Endodermal cell (in vitro differentiated cells): Measurements from ENCODE around the gene GSTT2. TPM values are rescaled to one million over a fixed set of nuclear protein-coding genes. Genes with fewer than 3 reads are reported as not detected.

Experiments
- DNase-seq: peaks from one replicate; pipeline ENCODE4 v3.0.0-alpha.2; 2017
- H3K27ac ChIP-seq: 2 replicates; pipeline ENCODE4 v1.5.1; 2013; ENCODE audit warnings: mild to moderate bottlenecking, low read depth, low read length, moderate library complexity
- H3K27me3 ChIP-seq: 2 replicates; pipeline ENCODE4 v1.6.1; 2013; ENCODE audit warnings: mild to moderate bottlenecking, low read length, moderate library complexity; ENCODE audit not compliant: insufficient read depth, control insufficient read depth, poor library complexity, severe bottlenecking
- H3K36me3 ChIP-seq: 2 replicates; pipeline ENCODE4 v1.7.0; 2013; ENCODE audit warnings: mild to moderate bottlenecking, low read length, moderate library complexity; ENCODE audit not compliant: control insufficient read depth, insufficient read depth
- H3K4me1 ChIP-seq: one replicate; pipeline ENCODE4 v1.7.0; 2013; ENCODE audit warnings: low read length; ENCODE audit not compliant: control insufficient read depth, insufficient read depth
- H3K4me3 ChIP-seq: 2 replicates; pipeline ENCODE4 v1.5.1; 2013; ENCODE audit warnings: mild to moderate bottlenecking, low read length, moderate library complexity
- H3K9ac ChIP-seq: 2 replicates; pipeline ENCODE4 v1.6.1; 2013; ENCODE audit warnings: mild to moderate bottlenecking, low read length, moderate library complexity; ENCODE audit not compliant: poor library complexity, severe bottlenecking; ENCODE audit errors: extremely low read depth
- H3K9me3 ChIP-seq: 2 replicates; pipeline ENCODE4 v1.6.1; 2013; ENCODE audit warnings: mild to moderate bottlenecking, low read length, moderate library complexity; ENCODE audit not compliant: control insufficient read depth
- H3K27ac Mint-ChIP-seq: 2 replicates; pipeline ENCODE4 v1.8.0; 2020; ENCODE audit warnings: mixed read lengths
- H3K27me3 Mint-ChIP-seq: 2 replicates; pipeline ENCODE4 v1.8.0; 2021; ENCODE audit warnings: mild to moderate bottlenecking, mixed read lengths; ENCODE audit not compliant: insufficient read depth
- H3K36me3 Mint-ChIP-seq: 2 replicates; pipeline ENCODE4 v1.8.0; 2020; ENCODE audit warnings: low read depth, mixed read lengths
- H3K4me1 Mint-ChIP-seq: 2 replicates; pipeline ENCODE4 v1.8.0; 2020; ENCODE audit warnings: mixed read lengths
- H3K4me3 Mint-ChIP-seq: 2 replicates; pipeline ENCODE4 v1.8.0; 2020; ENCODE audit warnings: mild to moderate bottlenecking, moderate library complexity, mixed read lengths
- H3K9me3 Mint-ChIP-seq: 2 replicates; pipeline ENCODE4 v1.8.0; 2020; ENCODE audit warnings: mild to moderate bottlenecking, mixed read lengths
- total RNA-seq, 2 donors: library from RNA; stranded (reverse); fragmentation: NEBNext Ultra II Directional in 1 of 2; extraction: Animal tissue kit (Norgen Biotek cat#: 25700) in 1 of 2; gene quantifications; 2 replicates in 1 of 2; 3 replicates in 1 of 2; pipeline ENCODE4 v1.2.1, GENCODE V29; 2021
- TF ChIP-seq, protein P1 (sequence below): fragments of 200-600 bp; sonication (generic); conservative IDR thresholded peaks from 2 replicates; pipeline ENCODE4 v1.5.0; 2021; ENCODE audit warnings: antibody characterized with exemption, mild to moderate bottlenecking

GSTT2 gene
- total RNA-seq, 2 donors from 2014 or later: 0.51 to 3.7 TPM

DNA sequence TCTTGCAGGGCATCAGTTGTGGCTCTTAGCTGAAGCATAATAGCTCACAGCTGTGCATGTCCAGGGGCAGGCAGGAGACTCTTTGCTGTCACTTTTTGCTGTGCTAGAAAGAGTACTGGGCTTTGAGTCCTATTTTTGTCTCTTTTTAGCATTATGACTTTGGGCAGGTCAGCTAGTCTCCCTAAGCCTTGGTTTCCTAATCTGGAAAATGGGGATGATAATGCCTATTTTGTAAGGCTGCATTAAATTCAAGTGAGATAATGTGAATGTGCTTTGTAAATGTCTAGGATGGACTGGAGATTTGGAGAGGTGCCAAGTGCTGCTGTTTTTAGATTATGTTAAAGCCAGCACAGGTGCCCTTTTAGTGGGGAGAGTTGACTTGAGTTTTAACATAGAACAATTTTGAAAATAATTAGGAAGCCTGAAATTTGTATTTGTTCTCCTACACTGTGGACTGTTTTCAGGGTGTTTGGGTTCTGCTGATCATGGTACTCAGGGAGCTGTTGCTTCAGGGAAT lies 50.3 kb downstream of the GSTT2 start:
- peak; percentile 13 for DNase-seq
- Histone ChIP-seq H3K4me3 (no peak overlapping the region), H3K36me3 (no peaks in the 10 kb centered on the region), H3K27ac (no peak overlapping the region), H3K27me3 (no peaks in the 10 kb centered on the region), H3K4me1 (no peaks in the 10 kb centered on the region), H3K9ac (no peak overlapping the region), H3K9me3 (no peaks in the 10 kb centered on the region)
- no peaks in the 10 kb centered on the region for H3K27me3 Mint-ChIP-seq
- H3K4me1 Mint-ChIP-seq: peaks cover 13% of the 10 kb centered on the region
- no peak overlapping the region for H3K27ac Mint-ChIP-seq
- H3K4me3 Mint-ChIP-seq: no peak overlapping the region
- TF ChIP-seq, protein P1, sequence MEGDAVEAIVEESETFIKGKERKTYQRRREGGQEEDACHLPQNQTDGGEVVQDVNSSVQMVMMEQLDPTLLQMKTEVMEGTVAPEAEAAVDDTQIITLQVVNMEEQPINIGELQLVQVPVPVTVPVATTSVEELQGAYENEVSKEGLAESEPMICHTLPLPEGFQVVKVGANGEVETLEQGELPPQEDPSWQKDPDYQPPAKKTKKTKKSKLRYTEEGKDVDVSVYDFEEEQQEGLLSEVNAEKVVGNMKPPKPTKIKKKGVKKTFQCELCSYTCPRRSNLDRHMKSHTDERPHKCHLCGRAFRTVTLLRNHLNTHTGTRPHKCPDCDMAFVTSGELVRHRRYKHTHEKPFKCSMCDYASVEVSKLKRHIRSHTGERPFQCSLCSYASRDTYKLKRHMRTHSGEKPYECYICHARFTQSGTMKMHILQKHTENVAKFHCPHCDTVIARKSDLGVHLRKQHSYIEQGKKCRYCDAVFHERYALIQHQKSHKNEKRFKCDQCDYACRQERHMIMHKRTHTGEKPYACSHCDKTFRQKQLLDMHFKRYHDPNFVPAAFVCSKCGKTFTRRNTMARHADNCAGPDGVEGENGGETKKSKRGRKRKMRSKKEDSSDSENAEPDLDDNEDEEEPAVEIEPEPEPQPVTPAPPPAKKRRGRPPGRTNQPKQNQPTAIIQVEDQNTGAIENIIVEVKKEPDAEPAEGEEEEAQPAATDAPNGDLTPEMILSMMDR: no peak
- H3K36me3 Mint-ChIP-seq: no peaks in the 10 kb centered on the region
- H3K9me3 Mint-ChIP-seq: no peaks in the 10 kb centered on the region

Other genes starting within 250 kb of the GSTT2 start
- 1 to 10 TPM; 4.7 to 5.7 TPM for gene ZNF70, start 229.0 kb upstream of the GSTT2 start, total RNA-seq
- gene VPREB3, start 225.7 kb upstream of the GSTT2 start, total RNA-seq: not detected
- gene C22orf15, start 217.1 kb upstream of the GSTT2 start, total RNA-seq: 1 to 10 TPM; 1.5 to 2.2 TPM
- gene CHCHD10, start 212.2 kb upstream of the GSTT2 start, total RNA-seq: 100 to 1,000 TPM in 1 of 2 donors, 10 to 100 TPM in 1; 76.1 to 103 TPM
- 10 to 100 TPM in 1 of 2 donors, 1 to 10 TPM in 1; 9.7 to 14.3 TPM for gene MMP11, start 207.3 kb upstream of the GSTT2 start, total RNA-seq
- gene SMARCB1, start 193.2 kb upstream of the GSTT2 start, total RNA-seq: 100 to 1,000 TPM; 136 to 148 TPM
- 1 to 10 TPM; 6.3 to 7.6 TPM for gene DERL3, start 141.1 kb upstream of the GSTT2 start, total RNA-seq
- 10 to 100 TPM; 13.1 to 14.8 TPM for gene SLC2A11, start 122.3 kb upstream of the GSTT2 start, total RNA-seq
- 100 to 1,000 TPM; 722 to 753 TPM for gene MIF, start 85.8 kb upstream of the GSTT2 start, total RNA-seq
- 1 to 10 TPM; 3.7 to 4.4 TPM for gene GSTT2B, start 18.9 kb upstream of the GSTT2 start, total RNA-seq
- gene DDTL, start 13.2 kb upstream of the GSTT2 start, total RNA-seq: 1 to 10 TPM in 1 of 2 donors, not detected in 1; 1.2 TPM
- gene DDT, start 5.7 kb upstream of the GSTT2 start, total RNA-seq: 100 to 1,000 TPM; 117 to 164 TPM
- not detected for gene GSTT4, start 25.3 kb downstream of the GSTT2 start, total RNA-seq
- 10 to 100 TPM; 87.0 to 93.3 TPM for gene CABIN1, start 31.2 kb downstream of the GSTT2 start, total RNA-seq
- gene SUSD2, start 201.4 kb downstream of the GSTT2 start, total RNA-seq: 1 to 10 TPM in 1 of 2 donors, under 1 TPM in 1; 0.40 to 1.6 TPM